ENCODE results near the gene RGP1. TPM values are rescaled to one million over a fixed set of nuclear protein-coding genes. Genes with fewer than 3 reads are reported as not detected.

RGP1 gene
- total RNA-seq, 1 donor from 2014 or later, result 10.6 TPM

Other genes with a start within 250 kb of the RGP1 start
- gene TESK1, start 144.0 kb upstream of the RGP1 start, total RNA-seq, result 8.7 and 11.6 TPM in 2 replicates
- 0.14 TPM in 1 of 2 replicates, not detected in the other for gene CD72, start 130.9 kb upstream of the RGP1 start, total RNA-seq
- not detected in 2 replicates for gene SIT1, start 98.4 kb upstream of the RGP1 start, total RNA-seq
- 9,128 and 10,291 TPM in 2 replicates for gene RMRP, start 91.3 kb upstream of the RGP1 start, total RNA-seq
- gene CCDC107, start 91.0 kb upstream of the RGP1 start, total RNA-seq, result 8.5 and 12.4 TPM in 2 replicates
- gene ARHGEF39, start 84.1 kb upstream of the RGP1 start, total RNA-seq, result 0.34 and 3.1 TPM in 2 replicates
- not detected in 2 replicates for gene CA9, start 75.4 kb upstream of the RGP1 start, total RNA-seq
- gene TPM2, start 59.4 kb upstream of the RGP1 start, total RNA-seq, result 10.2 and 19.6 TPM in 2 replicates
- gene TLN1, start 17.1 kb upstream of the RGP1 start, total RNA-seq, result 250 and 670 TPM in 2 replicates
- gene CREB3, start 16.6 kb upstream of the RGP1 start, total RNA-seq, result 57.5 and 66.5 TPM in 2 replicates
- 95.2 and 121 TPM in 2 replicates for gene GBA2, start 59 bp upstream of the RGP1 start, total RNA-seq
- gene MSMP, start 5.0 kb downstream of the RGP1 start, total RNA-seq, result 42.5 and 66.8 TPM in 2 replicates
- gene NPR2, start 42.3 kb downstream of the RGP1 start, total RNA-seq, result 2.7 and 10.8 TPM in 2 replicates
- gene SPAG8, start 63.0 kb downstream of the RGP1 start, total RNA-seq, result 0.19 TPM in 1 of 2 replicates, not detected in the other
- gene HINT2, start 65.8 kb downstream of the RGP1 start, total RNA-seq, result 5.8 and 11.5 TPM in 2 replicates
- gene FAM221B, start 79.4 kb downstream of the RGP1 start, total RNA-seq, result not detected in 2 replicates
- under 0.01 and 0.23 TPM in 2 replicates for gene TMEM8B, start 79.9 kb downstream of the RGP1 start, total RNA-seq
- gene OR13J1, start 121.1 kb downstream of the RGP1 start, total RNA-seq, result not detected in 2 replicates
- 0.93 and 2.6 TPM in 2 replicates for gene HRCT1, start 156.9 kb downstream of the RGP1 start, total RNA-seq
- 3.2 and 3.8 TPM in 2 replicates for gene SPAAR, start 160.2 kb downstream of the RGP1 start, total RNA-seq
- gene OR2S2, start 208.9 kb downstream of the RGP1 start, total RNA-seq, result not detected in 2 replicates